HepG2 (cell line): Measurements from ENCODE around the gene RHBDD3. TPM values are rescaled to one million over a fixed set of nuclear protein-coding genes. Genes with fewer than 3 reads are reported as not detected.
A peak's percentile ranks its signal among the peaks of the same experiment; 100 is the strongest.

Source experiments
- CENPT ChIP-seq: sonication (generic); formaldehyde crosslinking; IDR thresholded peaks from 2 replicates; pipeline ENCODE4 v1.8.0; 2022; ENCODE audit warnings: low read depth, mild to moderate bottlenecking, moderate library complexity, missing genetic modification reagents
- ZNF432 ChIP-seq: sonication (generic); formaldehyde crosslinking; IDR thresholded peaks from 2 replicates; pipeline ENCODE4 v1.5.0; 2020; ENCODE audit warnings: missing genetic modification reagents, mild to moderate bottlenecking, borderline replicate concordance
- ZSCAN21 ChIP-seq: sonication (generic); formaldehyde crosslinking; IDR thresholded peaks from 2 replicates; pipeline ENCODE4 v1.8.0; 2022; ENCODE audit warnings: mild to moderate bottlenecking, missing genetic modification reagents, moderate library complexity, borderline replicate concordance
- polyA plus RNA-seq, 8 experiments: library from polyadenylated mRNA; depleted of rRNA in 3 of 8; stranded (reverse) in 7 of 8; unstranded in 1 of 8; fragments of >200 nt; fragmentation: Illumina TruSeq in 4 of 8; extraction: Trizol in 4 of 8; gene quantifications; 2 replicates each; pipeline versions ENCODE4 v1.2.1 to v1.2.3, GENCODE V29; 2011 to 2016; ENCODE audit warnings: low read depth in 4 of 8, missing spikeins in 1 of 8, mixed read lengths in 1 of 8; ENCODE audit not compliant: insufficient read depth in 1 of 8
- total RNA-seq, 5 experiments: library from RNA; depleted of rRNA; stranded (reverse); fragments of >200 nt; fragmentation: Illumina TruSeq; extraction: Trizol; gene quantifications; 2 replicates each; pipeline ENCODE4 v1.2.3, GENCODE V29; 2016; ENCODE audit warnings: low read depth in 1 of 5
- TF ChIP-seq, protein P1 (sequence below): sonication (generic); formaldehyde crosslinking; IDR thresholded peaks from 2 replicates; pipeline ENCODE4 v1.4.0; 2020; ENCODE audit warnings: low read depth, missing genetic modification reagents
- TF ChIP-seq, protein P2 (sequence below): sonication (generic); formaldehyde crosslinking; conservative IDR thresholded peaks from 2 replicates; pipeline ENCODE4 v1.4.0; 2020; ENCODE audit warnings: missing genetic modification reagents
- TF ChIP-seq, protein P3 (sequence below): sonication (generic); formaldehyde crosslinking; IDR thresholded peaks from 2 replicates; pipeline ENCODE4 v1.4.0; 2020; ENCODE audit warnings: missing genetic modification reagents
- TF ChIP-seq, protein P4 (sequence below): sonication (generic); formaldehyde crosslinking; IDR thresholded peaks from 2 replicates; pipeline ENCODE4 v1.4.0; 2020; ENCODE audit warnings: missing genetic modification reagents
- TF ChIP-seq, protein P5 (sequence below): sonication (generic); formaldehyde crosslinking; IDR thresholded peaks from 2 replicates; pipeline ENCODE4 v1.4.0; 2020; ENCODE audit warnings: missing genetic modification reagents

Gene RHBDD3
- total and polyA plus RNA-seq, 2 of the 13 experiments (the other 11 are each of a cell fraction or from before 2014, with no cell fraction given): 12.1 to 26.7 TPM

- TF ChIP-seq, protein P1, sequence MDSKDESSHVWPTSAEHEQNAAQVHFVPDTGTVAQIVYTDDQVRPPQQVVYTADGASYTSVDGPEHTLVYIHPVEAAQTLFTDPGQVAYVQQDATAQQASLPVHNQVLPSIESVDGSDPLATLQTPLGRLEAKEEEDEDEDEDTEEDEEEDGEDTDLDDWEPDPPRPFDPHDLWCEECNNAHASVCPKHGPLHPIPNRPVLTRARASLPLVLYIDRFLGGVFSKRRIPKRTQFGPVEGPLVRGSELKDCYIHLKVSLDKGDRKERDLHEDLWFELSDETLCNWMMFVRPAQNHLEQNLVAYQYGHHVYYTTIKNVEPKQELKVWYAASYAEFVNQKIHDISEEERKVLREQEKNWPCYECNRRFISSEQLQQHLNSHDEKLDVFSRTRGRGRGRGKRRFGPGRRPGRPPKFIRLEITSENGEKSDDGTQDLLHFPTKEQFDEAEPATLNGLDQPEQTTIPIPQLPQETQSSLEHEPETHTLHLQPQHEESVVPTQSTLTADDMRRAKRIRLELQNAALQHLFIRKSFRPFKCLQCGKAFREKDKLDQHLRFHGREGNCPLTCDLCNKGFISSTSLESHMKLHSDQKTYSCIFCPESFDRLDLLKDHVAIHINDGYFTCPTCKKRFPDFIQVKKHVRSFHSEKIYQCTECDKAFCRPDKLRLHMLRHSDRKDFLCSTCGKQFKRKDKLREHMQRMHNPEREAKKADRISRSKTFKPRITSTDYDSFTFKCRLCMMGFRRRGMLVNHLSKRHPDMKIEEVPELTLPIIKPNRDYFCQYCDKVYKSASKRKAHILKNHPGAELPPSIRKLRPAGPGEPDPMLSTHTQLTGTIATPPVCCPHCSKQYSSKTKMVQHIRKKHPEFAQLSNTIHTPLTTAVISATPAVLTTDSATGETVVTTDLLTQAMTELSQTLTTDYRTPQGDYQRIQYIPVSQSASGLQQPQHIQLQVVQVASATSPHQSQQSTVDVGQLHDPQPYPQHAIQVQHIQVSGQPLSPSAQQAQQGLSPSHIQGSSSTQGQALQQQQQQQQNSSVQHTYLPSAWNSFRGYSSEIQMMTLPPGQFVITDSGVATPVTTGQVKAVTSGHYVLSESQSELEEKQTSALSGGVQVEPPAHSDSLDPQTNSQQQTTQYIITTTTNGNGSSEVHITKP (CRISPR knock-in tag): peak; percentile 100
- TF ChIP-seq ZNF432 (CRISPR knock-in tag): no peak
- peak; percentile 43 for TF ChIP-seq ZSCAN21
- TF ChIP-seq, protein P2, sequence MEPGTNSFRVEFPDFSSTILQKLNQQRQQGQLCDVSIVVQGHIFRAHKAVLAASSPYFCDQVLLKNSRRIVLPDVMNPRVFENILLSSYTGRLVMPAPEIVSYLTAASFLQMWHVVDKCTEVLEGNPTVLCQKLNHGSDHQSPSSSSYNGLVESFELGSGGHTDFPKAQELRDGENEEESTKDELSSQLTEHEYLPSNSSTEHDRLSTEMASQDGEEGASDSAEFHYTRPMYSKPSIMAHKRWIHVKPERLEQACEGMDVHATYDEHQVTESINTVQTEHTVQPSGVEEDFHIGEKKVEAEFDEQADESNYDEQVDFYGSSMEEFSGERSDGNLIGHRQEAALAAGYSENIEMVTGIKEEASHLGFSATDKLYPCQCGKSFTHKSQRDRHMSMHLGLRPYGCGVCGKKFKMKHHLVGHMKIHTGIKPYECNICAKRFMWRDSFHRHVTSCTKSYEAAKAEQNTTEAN (CRISPR knock-in tag): peak; percentile 27; the same call in 1 of the 2 replicates
- TF ChIP-seq, protein P3, sequence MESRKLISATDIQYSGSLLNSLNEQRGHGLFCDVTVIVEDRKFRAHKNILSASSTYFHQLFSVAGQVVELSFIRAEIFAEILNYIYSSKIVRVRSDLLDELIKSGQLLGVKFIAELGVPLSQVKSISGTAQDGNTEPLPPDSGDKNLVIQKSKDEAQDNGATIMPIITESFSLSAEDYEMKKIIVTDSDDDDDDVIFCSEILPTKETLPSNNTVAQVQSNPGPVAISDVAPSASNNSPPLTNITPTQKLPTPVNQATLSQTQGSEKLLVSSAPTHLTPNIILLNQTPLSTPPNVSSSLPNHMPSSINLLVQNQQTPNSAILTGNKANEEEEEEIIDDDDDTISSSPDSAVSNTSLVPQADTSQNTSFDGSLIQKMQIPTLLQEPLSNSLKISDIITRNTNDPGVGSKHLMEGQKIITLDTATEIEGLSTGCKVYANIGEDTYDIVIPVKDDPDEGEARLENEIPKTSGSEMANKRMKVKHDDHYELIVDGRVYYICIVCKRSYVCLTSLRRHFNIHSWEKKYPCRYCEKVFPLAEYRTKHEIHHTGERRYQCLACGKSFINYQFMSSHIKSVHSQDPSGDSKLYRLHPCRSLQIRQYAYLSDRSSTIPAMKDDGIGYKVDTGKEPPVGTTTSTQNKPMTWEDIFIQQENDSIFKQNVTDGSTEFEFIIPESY (CRISPR knock-in tag): no peak
- peak; percentile 39; the same call in 1 of the 2 replicates for TF ChIP-seq CENPT
- TF ChIP-seq, protein P4, sequence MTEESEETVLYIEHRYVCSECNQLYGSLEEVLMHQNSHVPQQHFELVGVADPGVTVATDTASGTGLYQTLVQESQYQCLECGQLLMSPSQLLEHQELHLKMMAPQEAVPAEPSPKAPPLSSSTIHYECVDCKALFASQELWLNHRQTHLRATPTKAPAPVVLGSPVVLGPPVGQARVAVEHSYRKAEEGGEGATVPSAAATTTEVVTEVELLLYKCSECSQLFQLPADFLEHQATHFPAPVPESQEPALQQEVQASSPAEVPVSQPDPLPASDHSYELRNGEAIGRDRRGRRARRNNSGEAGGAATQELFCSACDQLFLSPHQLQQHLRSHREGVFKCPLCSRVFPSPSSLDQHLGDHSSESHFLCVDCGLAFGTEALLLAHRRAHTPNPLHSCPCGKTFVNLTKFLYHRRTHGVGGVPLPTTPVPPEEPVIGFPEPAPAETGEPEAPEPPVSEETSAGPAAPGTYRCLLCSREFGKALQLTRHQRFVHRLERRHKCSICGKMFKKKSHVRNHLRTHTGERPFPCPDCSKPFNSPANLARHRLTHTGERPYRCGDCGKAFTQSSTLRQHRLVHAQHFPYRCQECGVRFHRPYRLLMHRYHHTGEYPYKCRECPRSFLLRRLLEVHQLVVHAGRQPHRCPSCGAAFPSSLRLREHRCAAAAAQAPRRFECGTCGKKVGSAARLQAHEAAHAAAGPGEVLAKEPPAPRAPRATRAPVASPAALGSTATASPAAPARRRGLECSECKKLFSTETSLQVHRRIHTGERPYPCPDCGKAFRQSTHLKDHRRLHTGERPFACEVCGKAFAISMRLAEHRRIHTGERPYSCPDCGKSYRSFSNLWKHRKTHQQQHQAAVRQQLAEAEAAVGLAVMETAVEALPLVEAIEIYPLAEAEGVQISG (CRISPR knock-in tag): peak; percentile 81
- TF ChIP-seq, protein P5, sequence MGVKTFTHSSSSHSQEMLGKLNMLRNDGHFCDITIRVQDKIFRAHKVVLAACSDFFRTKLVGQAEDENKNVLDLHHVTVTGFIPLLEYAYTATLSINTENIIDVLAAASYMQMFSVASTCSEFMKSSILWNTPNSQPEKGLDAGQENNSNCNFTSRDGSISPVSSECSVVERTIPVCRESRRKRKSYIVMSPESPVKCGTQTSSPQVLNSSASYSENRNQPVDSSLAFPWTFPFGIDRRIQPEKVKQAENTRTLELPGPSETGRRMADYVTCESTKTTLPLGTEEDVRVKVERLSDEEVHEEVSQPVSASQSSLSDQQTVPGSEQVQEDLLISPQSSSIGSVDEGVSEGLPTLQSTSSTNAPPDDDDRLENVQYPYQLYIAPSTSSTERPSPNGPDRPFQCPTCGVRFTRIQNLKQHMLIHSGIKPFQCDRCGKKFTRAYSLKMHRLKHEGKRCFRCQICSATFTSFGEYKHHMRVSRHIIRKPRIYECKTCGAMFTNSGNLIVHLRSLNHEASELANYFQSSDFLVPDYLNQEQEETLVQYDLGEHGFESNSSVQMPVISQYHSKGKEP (CRISPR knock-in tag): no peak
These were observed at the start of gene RHBDD3, which contains the start of gene EWSR1 (continued) for GRCh38 chr22:29267858-29268510.
